C4-2B (cell line): Measurements from ENCODE around the gene NAA60.

Source experiments
- ZFX ChIP-seq: fragments of 450-650 bp; IDR thresholded peaks from 2 replicates; pipeline ENCODE4 v1.6.1; 2017
- TF ChIP-seq, protein P1 (sequence below): fragments of 450-650 bp; conservative IDR thresholded peaks from 2 replicates; pipeline ENCODE4 v1.5.1; 2017; ENCODE audit warnings: mild to moderate bottlenecking

DNA sequence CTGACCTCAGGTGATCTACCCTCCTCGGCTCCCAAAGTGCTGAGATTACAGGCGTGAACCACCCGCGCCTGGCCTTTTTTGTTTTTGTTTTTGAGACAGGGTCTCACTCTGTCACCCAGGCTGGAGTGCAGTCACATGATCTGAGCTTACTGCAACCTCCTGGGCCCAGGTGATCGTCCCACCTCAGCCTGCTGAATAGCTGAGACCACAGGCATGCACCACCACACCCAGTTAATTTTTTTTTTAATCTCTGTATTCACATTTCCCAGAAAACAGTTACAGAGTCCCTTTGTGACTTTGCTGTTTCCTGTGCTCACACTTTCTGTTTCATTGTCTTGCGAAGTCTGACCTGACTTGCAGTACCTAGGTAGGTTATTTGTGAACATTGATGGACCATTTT lies 60.0 kb downstream of the NAA60 start:
- TF ChIP-seq, protein P1, sequence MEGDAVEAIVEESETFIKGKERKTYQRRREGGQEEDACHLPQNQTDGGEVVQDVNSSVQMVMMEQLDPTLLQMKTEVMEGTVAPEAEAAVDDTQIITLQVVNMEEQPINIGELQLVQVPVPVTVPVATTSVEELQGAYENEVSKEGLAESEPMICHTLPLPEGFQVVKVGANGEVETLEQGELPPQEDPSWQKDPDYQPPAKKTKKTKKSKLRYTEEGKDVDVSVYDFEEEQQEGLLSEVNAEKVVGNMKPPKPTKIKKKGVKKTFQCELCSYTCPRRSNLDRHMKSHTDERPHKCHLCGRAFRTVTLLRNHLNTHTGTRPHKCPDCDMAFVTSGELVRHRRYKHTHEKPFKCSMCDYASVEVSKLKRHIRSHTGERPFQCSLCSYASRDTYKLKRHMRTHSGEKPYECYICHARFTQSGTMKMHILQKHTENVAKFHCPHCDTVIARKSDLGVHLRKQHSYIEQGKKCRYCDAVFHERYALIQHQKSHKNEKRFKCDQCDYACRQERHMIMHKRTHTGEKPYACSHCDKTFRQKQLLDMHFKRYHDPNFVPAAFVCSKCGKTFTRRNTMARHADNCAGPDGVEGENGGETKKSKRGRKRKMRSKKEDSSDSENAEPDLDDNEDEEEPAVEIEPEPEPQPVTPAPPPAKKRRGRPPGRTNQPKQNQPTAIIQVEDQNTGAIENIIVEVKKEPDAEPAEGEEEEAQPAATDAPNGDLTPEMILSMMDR: no peak
- no peak for TF ChIP-seq ZFX
